DMS53 treated with DMSO at 0.1 percent for 48 hours (cell line): Measurements from ENCODE around the gene GPR158.
A peak's percentile ranks its signal among the peaks of the same experiment; 100 is the strongest.

Experiments
- DNase-seq: peaks from one replicate; lab custom pipeline; 2025; ENCODE audit not compliant: unreplicated experiment; lab: John Stamatoyannopoulos, UW

GPR158 gene

DNA sequence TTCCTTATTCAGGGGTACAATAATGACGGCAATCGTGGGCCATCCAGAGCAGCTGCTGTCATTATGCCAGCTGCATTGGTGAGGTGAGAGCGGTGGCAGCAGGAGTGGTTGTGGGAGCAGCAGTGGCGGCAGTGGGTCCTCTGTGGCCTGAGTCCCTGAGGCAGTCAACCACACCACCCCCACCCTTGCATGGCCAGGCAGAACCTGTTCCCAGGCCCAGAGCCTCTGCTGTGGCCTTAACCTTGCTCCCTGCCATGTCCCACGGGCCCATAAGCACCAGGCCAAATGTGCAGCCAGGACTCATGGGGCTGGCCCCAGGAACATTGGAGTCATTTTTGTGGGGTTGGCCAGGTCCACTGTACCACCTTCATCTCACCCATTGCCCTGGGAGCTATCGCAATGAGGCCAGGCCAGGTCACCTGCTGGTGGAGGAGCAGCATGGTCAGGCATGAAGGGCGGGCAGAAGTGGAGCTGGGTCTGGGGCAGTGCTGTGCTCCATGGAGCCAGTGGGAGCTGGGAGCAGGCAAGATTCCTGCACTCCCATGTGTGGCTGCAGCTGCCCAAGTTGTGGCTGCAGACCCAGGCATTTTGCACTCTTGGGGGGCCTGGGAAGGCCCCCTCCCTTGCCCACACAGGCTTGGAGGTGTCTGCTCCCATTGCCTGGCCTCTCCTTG is 213.5 kb downstream of the GPR158 start:
- DNase-seq: no peak

- DNase-seq: no peak
Observed at GRCh38 chr10:25388862-25389206, 214.0 kb downstream of the GPR158 start.

DNA sequence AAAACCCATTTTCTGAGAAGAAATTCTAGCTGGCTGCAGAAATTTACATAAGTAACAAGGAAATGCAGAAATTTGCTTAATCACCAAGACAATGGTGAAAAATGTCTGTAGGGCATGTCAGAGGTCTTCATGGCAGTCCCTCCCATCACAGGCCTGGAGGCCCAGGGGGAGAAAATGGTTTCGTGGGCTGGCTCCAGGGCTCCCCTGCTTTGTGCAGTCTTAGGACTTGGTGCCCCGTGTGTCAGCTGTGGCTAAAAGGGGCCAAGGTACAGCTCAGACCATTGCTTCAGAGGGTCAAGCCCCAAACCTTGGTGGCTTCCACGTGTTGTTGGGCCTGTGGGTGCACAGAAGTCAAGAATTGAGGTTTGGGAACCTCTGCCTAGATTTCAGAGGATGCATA is 215.9 kb downstream of the GPR158 start:
- no peak for DNase-seq

- no peak for DNase-seq
Observed at GRCh38 chr10:25392132-25392531, 217.3 kb downstream of the GPR158 start.

- no peak for DNase-seq
Observed at GRCh38 chr10:25393621-25394020, 218.8 kb downstream of the GPR158 start.

GRCh38 chr10:25398680-25399079 is 223.9 kb downstream of the GPR158 start:
- no peak for DNase-seq

DNA sequence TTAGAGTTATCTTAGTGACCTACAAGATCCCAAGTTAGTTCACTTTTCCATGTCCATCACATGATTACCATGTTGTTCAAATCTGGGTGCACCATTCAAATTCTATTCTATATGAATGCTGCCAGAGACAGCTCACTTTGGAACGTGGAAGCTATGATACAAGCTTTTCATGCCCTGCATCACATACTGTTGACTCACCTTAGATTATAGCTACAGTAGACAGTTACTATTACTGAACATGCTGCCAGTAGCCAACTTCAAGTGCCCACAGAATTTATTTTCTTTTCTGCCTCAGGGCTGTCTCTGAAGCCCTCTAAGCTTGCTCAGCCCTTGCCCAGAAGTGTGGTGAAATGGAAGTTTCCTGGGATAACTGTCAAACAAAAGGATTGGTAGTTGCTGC is 231.1 kb downstream of the GPR158 start:
- no peak for DNase-seq

DNA sequence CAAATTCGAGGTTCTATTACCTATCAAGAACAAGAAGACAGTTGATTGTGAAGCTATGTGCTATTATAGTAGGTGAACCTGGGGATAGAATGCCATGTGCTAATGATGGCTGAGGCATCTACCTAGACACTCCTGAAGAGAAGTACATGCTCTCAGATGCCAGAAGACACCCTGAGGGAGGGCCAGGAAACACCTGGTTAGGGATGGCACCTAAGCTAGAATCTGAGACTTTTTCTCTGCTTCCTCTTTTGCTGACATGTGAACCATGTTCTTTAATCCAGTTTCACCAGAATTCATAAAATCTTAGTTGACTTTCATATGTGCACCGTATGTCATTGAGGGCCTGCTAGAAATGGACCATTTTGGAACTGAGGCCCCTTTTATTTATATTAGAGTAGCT is 242.8 kb downstream of the GPR158 start:
- no peak for DNase-seq

GRCh38 chr10:25425776-25426175 is 251.0 kb downstream of the GPR158 start:
- no peak for DNase-seq

DNA sequence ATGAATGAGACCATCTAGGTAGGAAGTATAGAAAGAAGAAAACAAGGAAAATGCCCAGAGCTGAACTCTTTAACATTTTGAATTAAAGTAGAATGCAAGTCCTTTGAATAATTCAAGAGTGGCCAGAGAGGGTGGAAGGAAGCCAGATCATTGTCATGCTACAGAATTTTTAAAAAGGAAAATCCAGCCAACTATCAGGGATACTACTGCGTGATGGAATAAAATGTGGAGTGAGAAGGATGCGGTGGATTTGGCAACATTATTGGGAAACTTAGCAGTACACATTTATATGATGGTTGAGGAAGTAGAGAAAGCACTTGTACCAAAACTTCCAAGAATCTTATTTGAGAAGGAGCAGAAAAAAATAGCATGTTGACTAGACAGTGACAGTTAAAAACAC is 261.6 kb downstream of the GPR158 start:
- DNase-seq: no peak

GRCh38 chr10:25441270-25441669 is 266.5 kb downstream of the GPR158 start:
- DNase-seq: no peak

DNA sequence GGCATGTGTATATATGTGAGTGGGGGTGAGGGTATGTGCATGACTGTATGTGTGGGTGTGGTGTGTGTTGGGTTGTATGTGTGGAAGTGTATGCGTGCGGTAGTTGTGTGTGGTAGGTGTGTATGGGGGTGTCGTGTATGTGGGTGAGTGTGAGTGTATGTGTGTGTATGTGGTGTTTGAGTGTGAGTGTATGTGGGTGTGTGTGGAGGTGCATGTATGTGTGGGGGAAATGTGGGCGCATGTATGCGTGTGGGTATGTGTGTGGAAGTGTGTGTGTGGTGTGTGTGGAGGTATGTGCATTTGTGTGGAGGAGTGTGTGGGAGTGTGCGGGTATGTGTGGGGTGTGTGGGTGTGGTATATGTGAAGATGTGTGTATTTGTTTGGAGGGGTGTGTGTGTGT is 269.5 kb downstream of the GPR158 start:
- DNase-seq: no peak

DNA sequence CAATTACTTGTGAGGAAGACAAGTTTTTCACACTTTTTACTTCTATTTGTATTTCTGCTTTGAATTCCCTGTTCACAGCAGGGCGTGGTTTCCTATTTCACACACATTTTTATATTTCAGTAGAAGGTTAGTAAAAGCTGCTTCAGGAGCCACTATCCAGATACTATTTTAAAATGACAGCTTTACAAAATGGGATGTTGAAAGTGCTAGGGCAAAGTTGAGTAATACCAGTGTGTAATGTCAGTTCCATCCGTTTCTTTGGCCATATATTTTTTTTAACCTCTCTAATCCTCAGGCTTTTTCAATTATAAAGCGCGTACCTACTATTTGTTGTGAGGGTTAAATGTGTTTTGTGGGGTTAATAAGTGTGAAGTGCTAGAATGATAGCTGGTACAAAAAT is 276.6 kb downstream of the GPR158 start:
- no peak for DNase-seq

GRCh38 chr10:25453619-25454018 is 278.8 kb downstream of the GPR158 start:
- no peak for DNase-seq

- DNase-seq: no peak
Observed at GRCh38 chr10:25455980-25456567, 281.3 kb downstream of the GPR158 start.

DNA sequence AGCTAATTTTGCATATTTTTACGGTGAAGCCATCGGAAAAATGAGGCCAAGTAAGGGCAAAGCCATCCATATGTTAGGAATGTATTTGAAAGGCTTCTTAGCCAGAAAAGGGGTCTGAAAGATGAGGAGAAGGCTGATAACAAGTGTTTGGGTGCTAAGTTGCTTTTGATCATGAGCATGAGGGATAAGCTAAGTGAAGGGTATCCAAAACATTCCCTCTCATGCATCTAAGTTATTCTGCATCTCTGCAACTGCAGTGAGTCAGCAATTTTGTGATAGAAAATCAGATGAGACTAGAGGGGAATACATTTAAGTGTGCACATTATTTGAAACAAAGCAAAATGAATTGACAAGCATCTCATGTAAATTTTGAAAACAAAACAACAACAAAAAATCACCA is 282.8 kb downstream of the GPR158 start:
- no peak for DNase-seq

- DNase-seq: peak; percentile 27
Observed at GRCh38 chr10:25465582-25466372, 291.0 kb downstream of the GPR158 start.

DNA sequence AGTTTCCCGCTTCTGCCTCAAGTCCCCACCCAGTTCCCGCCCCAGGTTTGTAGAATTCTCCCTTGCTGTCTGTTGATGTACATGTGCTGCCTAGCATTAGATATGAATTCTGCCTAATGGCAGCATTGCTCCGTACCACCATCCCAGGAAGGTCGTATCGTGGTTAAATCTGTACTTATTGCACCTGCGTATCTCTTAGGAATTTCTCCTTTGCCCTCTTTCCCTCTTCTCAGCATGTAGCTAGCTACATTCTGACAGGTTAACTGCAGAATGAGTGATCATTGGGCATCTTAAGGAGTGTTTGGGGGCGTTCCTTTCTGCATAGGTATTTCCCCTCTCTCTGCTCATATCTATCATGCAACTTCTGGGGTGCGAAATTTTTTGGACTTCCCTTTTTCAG is 293.1 kb downstream of the GPR158 start:
- DNase-seq: no peak

- DNase-seq: no peak
Observed at GRCh38 chr10:25481467-25481866, 306.7 kb downstream of the GPR158 start.

- no peak for DNase-seq
Observed at GRCh38 chr10:25483999-25484398, 309.2 kb downstream of the GPR158 start.

DNA sequence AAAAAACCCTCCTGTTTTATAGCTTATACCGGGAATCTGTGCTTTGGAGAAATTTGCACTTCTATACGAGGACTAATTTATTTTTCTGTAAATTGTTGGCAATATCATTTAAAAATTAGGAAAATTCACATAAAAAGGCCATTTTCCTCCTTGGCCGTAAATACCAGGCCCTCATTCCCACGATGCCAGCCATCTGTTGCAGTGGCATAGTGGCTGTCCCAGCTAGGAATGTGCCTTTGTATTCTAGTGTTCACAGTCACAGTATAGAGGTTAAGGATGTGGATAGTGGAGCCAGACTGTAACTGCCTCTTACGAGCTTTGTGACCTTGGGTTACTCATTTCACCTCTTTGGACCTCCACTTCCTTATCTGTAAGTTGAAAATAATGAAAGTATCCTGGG is 312.5 kb downstream of the GPR158 start:
- DNase-seq: no peak

- no peak for DNase-seq
Observed at GRCh38 chr10:25492040-25492439, 317.2 kb downstream of the GPR158 start.
